ENCODE results near the gene SYNE4.
A peak's percentile ranks its signal among the peaks of the same experiment; 100 is the strongest.
"Not testable (repeated sequence)": the region's sequence is repeated elsewhere in the genome, so short reads cannot be mapped to it uniquely, and the experiment has no call there.

The SYNE4 gene

DNA sequence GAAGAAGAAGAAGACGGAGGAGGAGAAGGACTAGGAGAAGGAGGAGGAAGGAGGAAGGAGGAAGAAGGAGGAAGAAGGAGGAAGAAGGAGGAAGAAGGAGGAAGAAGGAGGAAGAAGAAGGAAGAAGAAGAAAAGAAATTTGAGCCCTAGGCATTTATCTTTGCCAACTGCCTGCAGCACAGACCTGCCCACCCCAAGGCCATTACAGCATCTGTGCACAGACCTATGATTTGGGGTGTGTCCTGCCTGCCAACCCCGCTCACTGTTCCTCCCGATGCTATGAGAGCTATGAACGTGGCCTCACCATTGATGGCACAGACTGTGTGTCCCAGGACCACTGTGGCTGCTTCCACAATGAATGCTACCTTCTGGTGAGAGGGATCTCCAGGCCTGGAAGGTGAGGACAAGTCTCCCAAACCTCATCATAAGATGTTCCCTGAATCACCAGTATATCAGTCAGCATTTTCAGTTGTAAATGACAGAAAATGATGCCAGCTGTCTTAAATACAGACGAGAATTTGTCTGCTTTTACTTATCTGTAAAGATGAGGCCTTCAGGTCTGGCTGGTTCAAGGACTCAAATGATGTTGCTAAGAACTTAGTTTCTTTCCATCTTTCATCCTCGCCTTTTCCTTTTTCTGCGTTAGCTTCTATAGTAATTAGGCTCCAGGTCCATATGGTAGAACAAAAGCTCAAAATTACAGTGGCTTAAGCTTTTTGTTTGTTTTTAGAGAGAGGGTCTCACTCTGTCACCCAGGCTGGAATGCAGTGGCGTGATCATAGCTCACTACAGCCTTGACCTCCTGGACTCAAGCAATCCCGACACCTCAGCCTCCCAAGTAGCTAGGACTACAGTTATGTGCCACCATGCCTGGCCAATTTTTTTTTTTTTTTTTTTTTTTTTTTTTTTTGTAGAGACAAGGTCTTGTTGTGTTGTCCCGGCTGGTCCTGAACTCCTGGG is 17.6 kb downstream of the SYNE4 start:
- no peak for DNase-seq (ENCODE audit: low read depth)

DNA sequence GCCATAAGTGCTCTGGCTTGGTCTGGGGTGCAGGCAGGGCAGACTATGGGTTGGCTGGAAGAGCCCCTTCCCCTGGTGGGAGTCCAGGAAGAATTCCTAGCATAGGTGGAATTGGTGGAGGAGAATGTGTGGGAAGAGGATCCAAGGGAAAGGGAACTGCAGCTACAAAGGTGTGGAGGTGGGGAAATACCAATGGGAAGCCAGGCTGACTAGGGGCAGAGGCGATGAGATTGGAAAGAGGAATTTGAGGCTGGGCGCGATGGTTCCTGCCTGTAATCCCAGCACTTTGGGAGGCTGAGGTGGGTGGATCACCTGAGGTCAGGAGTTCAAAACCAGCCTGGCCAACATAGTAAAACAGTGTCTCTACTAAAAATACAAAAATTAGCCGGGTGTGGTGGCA is 18.5 kb downstream of the SYNE4 start:
- no peak for DNase-seq (ENCODE audit: low read depth)

DNA sequence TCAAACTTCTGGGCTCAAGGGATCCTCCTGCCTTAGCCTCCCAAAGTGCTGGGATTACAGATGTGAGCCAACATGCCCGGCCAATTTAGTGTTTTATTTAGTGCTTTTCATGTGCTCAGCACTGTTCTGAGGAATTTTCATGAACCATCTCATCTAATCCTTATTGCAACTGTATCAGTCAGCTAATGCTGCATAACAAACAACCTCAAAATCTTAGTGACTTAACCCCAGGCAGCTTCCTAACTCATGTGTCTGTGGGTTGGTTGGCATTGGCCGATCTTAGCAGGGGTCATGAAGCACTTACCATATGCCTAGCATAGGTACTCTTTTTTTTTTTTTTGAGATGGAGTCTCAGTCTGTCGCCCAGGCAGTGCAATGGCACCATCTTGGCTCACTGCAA is 19.8 kb downstream of the SYNE4 start:
- no peak for DNase-seq (ENCODE audit: low read depth)

DNA sequence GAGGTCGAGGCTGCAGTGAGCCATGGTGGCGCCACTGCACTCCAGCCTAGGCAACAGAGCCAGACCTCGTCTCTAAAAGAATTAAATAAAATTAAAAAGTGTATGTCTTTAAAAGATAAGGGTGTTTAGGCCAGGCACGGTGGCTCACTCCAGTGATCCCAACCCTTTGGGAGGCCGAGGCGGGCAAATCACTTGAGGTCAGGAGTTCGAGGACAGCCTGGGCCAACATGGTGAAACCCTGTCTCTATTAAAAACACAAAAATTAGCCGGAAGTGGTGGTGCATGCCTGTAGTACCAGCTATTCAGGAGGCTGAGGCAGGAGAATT is 21.1 kb downstream of the SYNE4 start:
- no peak for DNase-seq (ENCODE audit: low read depth)

DNA sequence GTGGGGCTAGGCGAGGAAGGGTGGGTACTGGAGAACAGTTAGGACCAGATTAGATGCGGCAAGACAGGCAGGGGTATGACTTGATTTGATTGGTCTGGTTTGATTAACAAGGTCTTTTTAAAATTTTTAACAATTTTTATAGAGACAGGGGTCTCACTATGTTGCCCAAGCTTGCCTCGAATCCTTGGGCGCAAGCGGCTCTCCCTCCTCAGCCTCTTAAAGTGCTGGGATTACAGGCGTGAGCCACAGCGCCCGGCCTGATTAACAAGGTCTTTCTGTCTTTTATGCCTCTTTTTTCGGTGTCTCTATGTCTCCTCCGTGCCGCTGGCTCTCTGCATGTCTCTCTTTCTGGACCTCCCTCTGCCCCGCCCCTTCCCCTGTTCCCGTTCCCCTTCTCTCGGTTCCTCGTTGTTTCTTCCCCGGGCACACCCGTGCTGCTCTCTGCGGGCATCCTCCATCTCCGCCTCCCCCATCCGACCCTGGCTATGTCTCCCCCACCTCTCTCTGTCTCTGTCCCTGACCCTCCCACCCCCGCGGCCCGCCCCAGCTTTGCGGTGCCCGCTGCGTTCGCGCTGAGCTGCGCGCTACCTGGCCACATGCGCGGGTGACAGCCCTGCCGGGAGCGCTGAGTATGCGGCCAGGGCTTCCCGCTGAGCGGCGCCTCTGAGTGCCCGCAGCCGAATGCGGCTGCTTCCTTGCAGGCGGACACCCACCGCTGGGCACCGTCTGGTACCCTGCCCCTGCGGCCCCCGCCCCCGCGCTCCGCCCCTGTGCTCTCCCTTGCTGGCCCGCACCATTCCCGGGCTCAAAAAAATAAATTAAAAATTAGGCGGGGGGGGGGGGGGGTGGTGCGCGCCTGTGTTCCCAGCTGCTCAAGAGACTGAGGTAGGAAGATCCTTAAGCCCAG is 21.7 kb downstream of the SYNE4 start:
- no peak for DNase-seq (ENCODE audit: low read depth)

DNA sequence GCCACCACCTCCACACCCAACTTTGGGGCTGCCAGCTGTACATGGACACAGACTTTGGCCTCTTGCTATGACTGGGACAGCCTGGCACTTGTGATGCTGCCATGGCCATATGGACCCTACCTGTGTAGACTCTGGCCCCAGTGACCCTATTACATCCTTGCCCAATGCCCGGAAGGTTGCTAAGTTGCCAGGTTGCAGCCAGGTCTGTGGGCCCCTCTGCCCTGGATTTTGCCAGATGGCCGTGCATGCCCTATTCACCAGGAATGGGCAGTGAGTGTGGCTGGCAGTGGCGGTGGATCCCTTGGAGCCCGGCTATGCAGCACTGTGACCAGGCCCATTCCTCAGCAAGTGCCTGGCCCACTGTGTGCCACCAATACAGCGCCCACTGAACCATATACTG is 22.5 kb downstream of the SYNE4 start:
- no peak for DNase-seq (ENCODE audit: low read depth)

DNA sequence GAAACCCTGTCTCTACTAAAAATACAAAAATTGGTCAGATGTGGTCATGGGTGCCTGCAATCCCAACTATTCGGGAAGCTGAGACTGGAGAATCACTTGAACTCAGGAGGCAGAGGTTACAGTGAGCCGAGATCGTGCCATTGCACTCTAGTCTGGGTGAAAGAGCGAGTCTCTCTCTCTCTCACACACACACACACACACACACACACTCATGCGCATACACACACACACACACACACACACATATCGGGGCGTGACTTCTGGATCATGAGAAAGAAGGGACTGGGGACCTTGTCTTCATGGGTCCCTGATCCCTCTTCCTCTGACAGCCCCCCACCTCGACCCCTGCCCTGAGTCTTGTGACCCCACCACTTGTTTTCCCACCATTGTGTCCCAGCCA is 25.4 kb downstream of the SYNE4 start:
- no peak for DNase-seq (ENCODE audit: low read depth)

DNA sequence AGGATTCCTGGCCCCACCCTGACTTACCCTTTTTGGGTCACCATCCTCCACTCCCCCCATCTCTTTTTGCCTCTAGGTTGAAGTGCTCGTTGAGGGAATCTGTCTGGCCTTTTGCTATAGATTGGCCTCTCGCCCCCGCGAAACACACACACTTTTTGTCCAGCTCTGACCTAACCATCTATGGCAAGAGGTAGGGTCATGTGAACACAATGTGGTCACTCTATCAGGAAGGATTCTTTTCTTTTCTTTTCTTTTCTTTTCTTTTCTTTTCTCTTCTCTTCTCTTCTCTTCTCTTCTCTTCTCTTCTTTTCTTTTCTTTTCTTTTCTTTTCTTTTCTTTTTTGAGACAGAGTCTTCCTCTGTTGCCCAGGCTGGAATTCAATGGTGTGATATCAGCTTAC is 27.6 kb downstream of the SYNE4 start:
- DNase-seq (ENCODE audit: low read depth) = not testable (repeated sequence)

DNA sequence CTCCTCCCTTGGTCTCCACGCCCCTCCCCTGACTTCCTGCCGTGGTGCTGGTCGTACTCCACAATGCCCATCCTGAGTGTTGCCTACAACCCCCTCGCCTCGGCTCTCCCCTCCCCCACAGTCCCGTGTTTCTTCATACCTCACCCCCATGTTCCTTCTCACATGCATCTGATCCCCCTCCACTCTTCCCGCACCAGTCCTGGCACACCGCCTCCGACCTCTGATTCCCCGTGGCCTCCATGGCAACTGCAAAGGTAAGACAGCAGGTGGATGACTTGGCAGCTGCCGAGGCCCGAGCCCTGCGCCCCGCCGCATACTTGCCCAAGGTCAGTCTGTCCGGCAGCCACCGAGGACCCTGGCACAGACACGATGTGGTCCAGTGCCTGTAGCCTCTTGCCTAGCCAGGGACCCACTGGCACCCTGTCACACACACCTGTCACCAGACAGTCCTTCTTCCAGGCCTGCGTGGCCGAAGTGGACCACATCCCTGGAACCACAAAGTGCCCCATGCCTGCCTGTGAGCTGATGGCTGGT is 29.7 kb downstream of the SYNE4 start:
- DNase-seq (ENCODE audit: low read depth) = no peak

DNA sequence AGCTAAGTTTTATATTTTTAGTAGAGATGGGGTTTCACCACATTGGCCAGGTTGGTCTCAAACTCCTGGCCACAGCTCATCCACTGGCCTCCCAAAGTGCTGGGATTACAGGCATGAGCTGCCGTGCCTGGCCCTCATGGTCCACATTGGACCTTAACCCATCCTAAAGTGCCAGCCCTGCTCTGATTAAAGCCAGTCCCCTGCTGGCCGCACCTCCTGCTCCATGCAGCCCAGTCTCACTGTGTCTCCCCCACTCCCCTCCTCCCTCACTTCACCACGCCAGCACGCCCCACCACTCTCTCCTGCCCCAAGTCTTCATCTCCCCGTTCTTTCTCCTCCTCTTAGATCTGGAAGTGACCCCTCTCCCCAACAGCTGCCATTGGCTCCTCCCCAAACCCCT is 30.3 kb downstream of the SYNE4 start:
- no peak for DNase-seq (ENCODE audit: low read depth)

DNA sequence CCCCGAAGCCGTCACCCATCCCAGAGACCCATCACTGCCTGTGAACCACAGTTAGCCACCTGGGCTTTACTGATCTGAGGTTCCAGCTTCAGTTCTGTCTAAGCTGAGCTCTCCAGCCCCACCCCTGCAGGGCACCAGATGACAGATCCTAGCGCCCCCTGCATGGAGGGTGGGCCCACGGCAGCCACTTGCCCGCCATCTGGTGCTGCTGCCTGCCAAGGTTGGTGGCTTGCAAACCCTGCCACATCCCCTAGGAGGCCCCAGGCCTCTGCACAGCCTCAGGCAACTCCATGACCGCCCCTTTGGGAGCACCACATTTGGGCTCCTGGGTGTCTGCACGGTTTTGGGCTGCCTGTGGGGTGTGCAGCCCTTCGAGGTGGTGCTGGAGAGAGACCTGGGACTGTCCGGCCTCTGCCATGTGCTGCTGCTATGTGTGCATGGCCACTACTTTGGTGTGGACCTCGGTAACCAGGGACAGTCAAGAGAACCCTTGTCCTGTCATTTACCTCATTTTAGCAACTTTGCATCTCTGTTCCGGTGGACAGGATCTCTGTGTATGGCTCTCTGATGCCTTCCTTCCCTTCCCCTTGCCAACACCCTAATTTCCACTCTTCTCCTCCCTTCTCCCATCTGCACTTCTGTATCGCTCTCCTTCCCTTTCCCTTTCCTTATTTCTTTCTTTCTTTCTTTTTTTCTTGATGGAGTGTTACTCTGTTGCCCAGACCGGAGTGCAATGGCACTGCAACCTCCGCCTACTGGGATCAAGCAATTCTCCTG is 31.0 kb downstream of the SYNE4 start:
- no peak for DNase-seq (ENCODE audit: low read depth)

DNA sequence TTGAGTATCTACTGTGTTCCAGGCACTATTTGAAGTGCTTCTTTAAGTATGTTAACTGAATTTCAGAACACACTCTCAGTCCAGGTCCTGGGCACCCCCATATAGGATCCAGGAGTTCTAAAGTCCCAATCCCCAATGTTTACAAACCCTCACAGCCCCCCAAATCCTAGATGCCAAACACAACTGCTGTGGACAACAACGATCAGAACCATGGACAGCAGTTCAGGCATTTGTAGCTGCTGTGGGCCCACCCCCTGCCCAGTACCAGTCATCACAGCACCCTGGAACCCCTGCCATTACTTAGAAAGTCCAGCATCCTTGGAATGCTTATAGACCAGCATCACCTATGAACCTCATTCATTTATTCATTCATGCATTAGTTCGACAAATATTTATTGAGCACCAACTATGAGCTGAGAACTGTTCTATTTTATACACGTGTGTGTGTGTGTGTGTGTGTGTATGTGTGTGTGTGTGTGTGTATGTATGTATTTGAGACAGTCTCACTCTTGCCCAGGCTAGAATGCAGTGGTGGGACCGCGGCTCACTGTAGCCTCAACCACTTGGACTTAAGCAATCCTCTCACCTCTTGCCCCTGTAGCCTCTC is 32.9 kb downstream of the SYNE4 start:
- peak; percentile 31 for DNase-seq (ENCODE audit: low read depth)

DNA sequence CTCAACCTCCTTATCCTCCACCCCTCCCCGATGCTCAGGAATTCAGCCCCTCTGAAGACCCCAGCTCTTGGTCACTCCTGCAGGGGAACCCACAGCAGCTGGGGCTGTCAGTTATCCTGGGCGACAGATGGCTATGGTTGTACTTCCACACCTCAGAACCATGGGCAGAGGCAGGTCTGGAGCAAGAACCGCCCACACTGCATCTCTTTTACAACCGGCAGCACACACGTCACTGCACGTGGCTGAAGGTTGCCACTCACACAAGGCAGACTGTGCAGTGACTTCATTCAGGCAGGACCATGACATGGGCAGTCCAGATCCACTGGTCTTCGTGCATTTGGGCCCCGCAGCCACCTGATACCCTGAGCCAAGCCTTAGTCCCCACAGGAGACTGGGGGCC is 35.1 kb downstream of the SYNE4 start:
- no peak for DNase-seq (ENCODE audit: low read depth)

DNA sequence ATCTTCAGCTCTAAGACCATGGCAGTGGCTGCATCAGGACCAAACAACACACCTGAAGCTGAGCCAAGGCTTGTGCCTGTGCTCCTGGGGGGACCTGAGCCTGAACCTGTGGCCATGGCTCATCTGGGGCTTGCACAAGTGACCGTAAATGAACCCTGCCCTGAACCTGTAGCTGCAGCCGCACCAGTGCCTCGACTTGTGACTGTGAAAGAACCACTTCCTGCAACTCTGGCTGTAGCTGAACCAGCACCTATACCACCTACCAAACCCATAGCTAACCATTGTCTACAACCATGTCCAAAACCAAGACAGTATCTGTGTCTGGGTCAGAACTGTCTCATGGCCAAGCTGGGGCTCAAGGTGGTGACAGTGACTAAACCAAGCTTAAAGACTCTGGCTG is 41.8 kb downstream of the SYNE4 start:
- DNase-seq (ENCODE audit: low read depth) = no peak

DNA sequence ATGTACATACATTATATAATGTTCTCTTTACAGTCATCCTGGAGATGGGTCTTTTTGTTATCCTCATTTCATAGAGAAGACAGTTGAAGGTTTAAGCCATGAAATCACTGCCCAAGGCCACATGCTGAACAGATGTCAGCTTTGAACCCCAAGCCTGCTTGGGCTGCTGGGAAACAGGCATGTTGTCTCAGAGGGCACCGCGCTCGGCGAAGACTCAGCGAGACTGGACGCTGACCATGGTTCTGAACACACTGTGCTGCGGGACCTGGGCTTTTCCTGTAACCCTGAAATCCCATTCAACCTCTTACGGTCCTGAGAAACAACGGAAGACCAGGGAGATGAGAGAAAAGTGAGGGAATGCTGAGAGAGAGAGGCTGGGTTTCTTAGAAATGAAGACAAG is 45.1 kb downstream of the SYNE4 start:
- DNase-seq (ENCODE audit: low read depth) = peak; percentile 67

DNA sequence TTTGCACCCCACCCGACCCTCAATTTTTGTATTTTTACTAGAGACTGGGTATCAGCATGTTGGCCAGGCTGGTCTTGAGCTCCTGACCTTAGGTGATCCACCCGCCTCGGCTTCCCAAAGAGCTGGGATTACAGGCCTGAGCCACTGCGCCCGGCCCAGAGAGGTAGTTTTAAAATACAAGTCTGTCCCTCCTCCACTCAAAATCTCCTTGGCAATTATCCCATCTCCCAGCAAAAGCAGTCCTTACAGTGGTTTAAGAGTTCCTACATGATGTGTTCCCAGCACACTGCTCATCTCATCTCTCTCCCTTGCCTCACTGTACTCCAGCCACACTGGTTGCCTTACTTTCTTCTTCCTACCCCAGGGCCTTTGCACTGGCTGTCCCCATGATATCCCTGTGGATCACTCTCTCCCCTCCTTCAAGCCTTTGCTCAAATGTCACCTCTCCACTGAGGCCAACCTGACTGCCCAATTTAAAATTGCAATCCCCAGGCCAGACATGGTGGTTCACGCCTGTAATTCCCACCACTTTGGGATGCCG is 48.1 kb downstream of the SYNE4 start:
- no peak for DNase-seq (ENCODE audit: low read depth)

DNA sequence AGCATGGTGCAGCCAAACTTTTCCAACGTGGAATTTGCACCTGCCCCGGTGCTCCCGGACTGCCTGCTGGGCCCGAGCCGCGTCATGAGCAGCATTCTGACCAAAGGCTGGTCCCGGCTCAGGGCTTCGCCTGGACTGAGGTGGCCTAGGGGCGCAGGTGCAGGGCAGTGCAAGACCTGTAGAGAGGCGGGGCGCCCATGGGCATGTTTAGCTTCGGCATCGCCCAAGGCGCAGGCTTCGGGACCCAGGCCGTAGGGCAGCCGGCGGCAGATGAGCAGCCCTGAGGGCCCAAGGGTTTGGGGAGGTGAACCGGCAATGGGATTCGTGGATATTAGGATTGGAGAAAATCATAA is 48.7 kb downstream of the SYNE4 start:
- no peak for DNase-seq (ENCODE audit: low read depth)

DNA sequence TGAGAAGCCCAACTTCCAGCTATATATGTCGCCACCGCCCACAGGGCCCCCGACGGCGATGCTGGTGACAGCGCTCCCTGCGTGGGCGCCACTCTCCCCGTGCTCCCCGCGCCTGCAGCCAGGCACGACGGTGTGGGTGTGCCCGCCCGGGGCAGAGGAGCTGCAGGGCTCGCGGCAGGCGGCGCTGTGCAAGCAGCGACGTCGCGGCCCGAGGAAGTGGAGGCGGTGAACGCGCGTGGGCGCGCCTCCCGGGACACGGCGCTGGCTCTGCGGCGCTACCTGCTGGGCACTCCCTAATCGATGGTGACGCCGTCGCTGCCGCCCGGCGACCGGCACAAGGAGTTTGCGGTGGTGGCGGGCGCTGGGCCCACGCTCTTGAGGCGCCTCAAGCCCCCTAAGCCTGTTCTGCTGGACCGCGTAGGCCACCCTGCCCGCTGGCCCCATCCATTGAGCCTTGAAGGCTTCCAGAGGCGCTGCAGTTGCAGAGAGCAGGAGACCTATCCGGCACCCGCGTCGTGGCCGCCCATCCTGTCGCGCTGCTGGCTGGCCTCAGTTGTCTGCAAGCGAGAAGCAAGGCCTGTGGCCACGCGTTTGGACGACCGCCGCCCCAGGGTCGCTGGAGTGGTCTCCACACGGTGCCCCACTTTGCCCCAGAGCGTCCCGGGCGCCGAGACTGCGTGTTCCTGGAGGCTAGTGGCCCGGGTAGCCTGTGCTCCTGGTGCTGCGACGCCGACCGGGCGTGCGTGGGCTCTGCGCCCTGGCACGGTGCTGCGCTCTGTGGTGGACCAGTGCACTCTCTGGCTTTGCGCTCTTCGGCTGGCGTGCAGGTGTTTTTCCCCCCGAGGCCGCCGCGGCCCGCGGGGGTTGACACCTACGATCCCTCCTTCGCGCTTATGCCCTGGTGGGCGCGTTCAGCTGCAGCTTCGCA is 49.3 kb downstream of the SYNE4 start:
- no peak for DNase-seq (ENCODE audit: low read depth)

DNA sequence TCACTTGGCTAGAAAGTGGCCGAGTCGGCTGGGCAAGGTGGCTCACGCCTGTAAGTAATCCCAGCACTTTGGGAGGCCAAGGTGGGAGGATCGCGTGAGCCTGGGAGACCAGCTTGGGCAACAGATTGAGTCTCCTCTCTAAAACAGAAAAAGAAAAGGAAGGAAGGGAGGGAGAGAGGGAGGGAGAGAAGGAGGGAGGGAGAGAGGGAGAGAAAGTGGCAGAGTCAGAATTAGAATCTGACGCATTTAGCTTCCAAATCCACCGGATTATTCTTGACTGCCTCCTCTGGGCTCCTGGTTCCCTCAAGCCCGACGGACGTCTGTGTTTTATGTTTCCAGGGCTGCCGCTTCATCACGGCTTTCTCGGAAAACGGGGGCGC is 50.0 kb downstream of the SYNE4 start:
- no peak for DNase-seq (ENCODE audit: low read depth)

DNA sequence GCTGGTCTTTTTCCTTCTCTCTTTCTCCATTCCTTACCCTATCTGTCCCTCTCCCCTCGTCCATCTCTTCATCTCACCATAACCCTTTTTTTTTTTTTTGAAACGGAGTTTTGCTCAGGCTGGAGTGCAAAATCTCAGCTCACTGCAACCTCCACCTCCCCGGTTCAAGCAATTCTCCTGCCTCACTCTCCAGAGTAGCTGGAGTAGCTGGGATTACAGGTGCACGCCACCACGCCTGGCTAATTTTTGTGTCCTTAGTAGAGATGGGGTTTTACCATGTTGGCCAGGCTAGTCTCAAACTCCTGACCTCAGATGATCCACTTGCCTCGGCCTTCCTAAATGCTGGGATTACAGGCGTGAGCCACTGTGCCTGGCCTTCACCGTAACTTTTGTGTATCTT is 51.2 kb downstream of the SYNE4 start:
- DNase-seq (ENCODE audit: low read depth) = not testable (repeated sequence)

Data from amniotic epithelial cell (primary cell).